Hepatocyte (in vitro differentiated cells): Measurements from ENCODE around the gene ARRB1. TPM values are rescaled to one million over a fixed set of nuclear protein-coding genes. Genes with fewer than 3 reads are reported as not detected.

Experiments used
- DNase-seq: peaks from one replicate; pipeline ENCODE4 v3.0.0-alpha.2; 2016; ENCODE audit warnings: low spot score
- H2AFZ ChIP-seq: fragments of 200-600 bp; sonication (generic); 2 replicates; pipeline ENCODE4 v1.6.0; 2016; ENCODE audit warnings: antibody characterized with exemption, mild to moderate bottlenecking
- H3K27ac ChIP-seq: fragments of 200-600 bp; sonication (generic); 2 replicates; pipeline ENCODE4 v1.5.1; 2016; ENCODE audit warnings: mild to moderate bottlenecking
- H3K27me3 ChIP-seq: fragments of 200-600 bp; sonication (generic); 2 replicates; pipeline ENCODE4 v1.6.1; 2016
- H3K36me3 ChIP-seq: fragments of 200-600 bp; sonication (generic); replicated peaks from 2 replicates; pipeline ENCODE4 v1.5.1; 2016; ENCODE audit warnings: low read depth; ENCODE audit not compliant: insufficient read depth
- H3K4me1 ChIP-seq: fragments of 200-600 bp; sonication (generic); 2 replicates; pipeline ENCODE4 v1.5.1; 2016; ENCODE audit warnings: mild to moderate bottlenecking, moderate library complexity; ENCODE audit not compliant: insufficient read depth
- H3K4me2 ChIP-seq: fragments of 200-600 bp; sonication (generic); 2 replicates; pipeline ENCODE4 v1.6.0; 2016
- H3K4me3 ChIP-seq: fragments of 200-600 bp; sonication (generic); 2 replicates; pipeline ENCODE4 v1.5.1; 2016; ENCODE audit warnings: mild to moderate bottlenecking
- H3K79me2 ChIP-seq: fragments of 200-600 bp; sonication (generic); 2 replicates; pipeline ENCODE4 v1.6.0; 2017; ENCODE audit warnings: mild to moderate bottlenecking
- H3K9me2 ChIP-seq: fragments of 200-600 bp; sonication (generic); replicated peaks from 2 replicates; pipeline ENCODE4 v1.6.0; 2017; ENCODE audit warnings: mild to moderate bottlenecking; ENCODE audit not compliant: insufficient read depth
- H3K9me3 ChIP-seq: fragments of 200-600 bp; sonication (generic); 2 replicates; pipeline ENCODE4 v1.5.1; 2016; ENCODE audit warnings: low read depth, mild to moderate bottlenecking
- H4K20me1 ChIP-seq: fragments of 200-600 bp; sonication (generic); 2 replicates; pipeline ENCODE4 v1.6.0; 2016; ENCODE audit warnings: mild to moderate bottlenecking; ENCODE audit not compliant: insufficient read depth, poor library complexity, severe bottlenecking
- EZH2 ChIP-seq: fragments of 200-600 bp; sonication (generic); IDR thresholded peaks from 2 replicates; pipeline ENCODE4 v1.6.1; 2016; ENCODE audit warnings: antibody characterized with exemption, mild to moderate bottlenecking, borderline replicate concordance
- EZH2phosphoT487 ChIP-seq: fragments of 200-600 bp; sonication (generic); IDR thresholded peaks from one replicate; pipeline ENCODE4 v1.6.1; 2018; ENCODE audit warnings: antibody characterized with exemption, mild to moderate bottlenecking, low read depth, moderate library complexity; ENCODE audit not compliant: unreplicated experiment, severe bottlenecking
- WGBS: methylation state at CpG from one replicate; pipeline ENCODE4 v1.1.6; 2016; ENCODE audit warnings: low lambda C conversion rate; ENCODE audit errors: missing lambda C conversion rate; 5-methylcytosine and 5-hydroxymethylcytosine counted together
- polyA plus RNA-seq: library from polyadenylated mRNA; unstranded; fragments of >200 nt; fragmentation: Nextera tagmentation; extraction: Ambion mirVana; gene quantifications from 2 replicates; pipeline ENCODE4 v1.2.1, GENCODE V29; 2016
- total RNA-seq: library from RNA; depleted of rRNA; stranded (reverse); fragments of >200 nt; gene quantifications from 2 replicates; pipeline ENCODE4 v1.2.3, GENCODE V29; 2014
- TF ChIP-seq, protein P1 (sequence below): fragments of 200-600 bp; sonication (generic); IDR thresholded peaks from 2 replicates; pipeline ENCODE4 v1.5.1; 2016; ENCODE audit warnings: antibody characterized with exemption, mild to moderate bottlenecking; ENCODE audit not compliant: poor library complexity

The ARRB1 gene
- total and polyA plus RNA-seq, 2 experiments from 2014 or later = 16.2 to 83.2 TPM

DNA sequence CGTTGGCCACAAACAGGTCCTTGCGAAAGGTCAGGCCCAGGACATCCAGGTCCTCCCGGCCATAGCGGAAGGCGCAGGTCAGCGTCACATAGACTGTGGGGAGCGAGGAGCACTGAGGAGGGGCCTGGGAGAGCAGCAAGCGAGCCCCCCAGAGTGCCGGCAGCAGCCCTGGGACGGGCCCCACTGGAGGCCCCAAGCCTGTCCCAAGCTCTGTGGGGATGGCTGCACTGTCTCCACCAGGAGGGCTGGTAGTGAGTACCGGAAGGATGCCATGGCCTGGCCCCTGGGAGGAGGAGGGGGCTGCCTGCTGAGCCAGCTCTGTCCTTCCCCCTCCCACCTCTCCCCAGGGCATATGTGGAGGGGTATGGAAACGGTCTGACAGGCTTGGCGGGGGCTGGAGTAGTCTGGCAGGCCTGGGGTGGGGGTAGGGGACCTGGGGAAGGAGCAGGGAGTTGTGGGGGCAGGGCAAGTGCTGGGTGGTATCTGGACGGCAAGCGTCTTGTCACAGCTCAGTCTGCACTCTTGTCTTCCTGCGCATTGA, 68.0 kb downstream of the ARRB1 start:
- DNase-seq = no peak
- no peak overlapping the region for H2AFZ ChIP-seq
- H3K9me3 ChIP-seq = no peaks in the 10 kb centered on the region
- H3K36me3 ChIP-seq = no peaks in the 10 kb centered on the region
- TF ChIP-seq, protein P1, sequence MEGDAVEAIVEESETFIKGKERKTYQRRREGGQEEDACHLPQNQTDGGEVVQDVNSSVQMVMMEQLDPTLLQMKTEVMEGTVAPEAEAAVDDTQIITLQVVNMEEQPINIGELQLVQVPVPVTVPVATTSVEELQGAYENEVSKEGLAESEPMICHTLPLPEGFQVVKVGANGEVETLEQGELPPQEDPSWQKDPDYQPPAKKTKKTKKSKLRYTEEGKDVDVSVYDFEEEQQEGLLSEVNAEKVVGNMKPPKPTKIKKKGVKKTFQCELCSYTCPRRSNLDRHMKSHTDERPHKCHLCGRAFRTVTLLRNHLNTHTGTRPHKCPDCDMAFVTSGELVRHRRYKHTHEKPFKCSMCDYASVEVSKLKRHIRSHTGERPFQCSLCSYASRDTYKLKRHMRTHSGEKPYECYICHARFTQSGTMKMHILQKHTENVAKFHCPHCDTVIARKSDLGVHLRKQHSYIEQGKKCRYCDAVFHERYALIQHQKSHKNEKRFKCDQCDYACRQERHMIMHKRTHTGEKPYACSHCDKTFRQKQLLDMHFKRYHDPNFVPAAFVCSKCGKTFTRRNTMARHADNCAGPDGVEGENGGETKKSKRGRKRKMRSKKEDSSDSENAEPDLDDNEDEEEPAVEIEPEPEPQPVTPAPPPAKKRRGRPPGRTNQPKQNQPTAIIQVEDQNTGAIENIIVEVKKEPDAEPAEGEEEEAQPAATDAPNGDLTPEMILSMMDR = no peak
- H3K79me2 ChIP-seq = no peaks in the 10 kb centered on the region
- no peaks in the 10 kb centered on the region for H4K20me1 ChIP-seq
- H3K4me2 ChIP-seq = no peak overlapping the region
- H3K4me3 ChIP-seq = no peak overlapping the region
- H3K27me3 ChIP-seq = no peaks in the 10 kb centered on the region
- 82% methylated on average over 15 of the region's 16 CpGs for WGBS
- no peak overlapping the region for H3K27ac ChIP-seq
- no peaks in the 10 kb centered on the region for H3K9me2 ChIP-seq
- H3K4me1 ChIP-seq = no peaks in the 10 kb centered on the region

DNA sequence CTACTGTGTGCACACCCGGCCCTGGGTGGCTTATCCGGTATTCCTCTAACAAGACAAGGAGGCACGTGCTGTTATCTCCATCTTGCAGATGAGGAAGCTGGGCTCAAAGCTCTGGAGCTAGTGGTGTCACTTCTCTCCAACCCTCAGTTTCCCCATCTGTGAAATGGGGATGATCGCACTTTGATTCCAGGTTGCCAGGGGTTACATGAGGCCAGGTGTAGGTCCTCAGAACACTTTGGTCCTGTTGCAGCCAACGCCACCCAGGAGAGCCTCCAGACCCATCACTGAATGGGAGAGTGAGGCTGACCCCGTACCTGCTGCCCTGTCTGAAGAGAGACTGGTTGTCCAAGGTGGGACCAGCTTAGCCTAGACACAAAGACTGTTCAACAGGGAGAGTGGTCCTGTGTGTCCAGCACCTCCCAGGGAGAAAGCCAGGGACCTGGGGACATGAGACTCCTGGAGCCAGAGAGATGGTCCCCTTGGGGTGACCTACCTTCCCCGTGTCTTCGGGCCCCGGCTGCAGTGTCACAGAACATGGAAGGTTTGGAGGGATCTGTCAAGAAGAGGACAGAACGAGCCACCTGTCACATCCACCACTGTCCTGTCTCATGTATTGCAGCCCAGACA, 69.9 kb downstream of the ARRB1 start:
- no peak overlapping the region for H2AFZ ChIP-seq
- no peaks in the 10 kb centered on the region for H3K27me3 ChIP-seq
- no peak overlapping the region for H3K4me3 ChIP-seq
- no peak overlapping the region for H3K4me2 ChIP-seq
- no peaks in the 10 kb centered on the region for H3K36me3 ChIP-seq
- DNase-seq = no peak
- H3K4me1 ChIP-seq = no peaks in the 10 kb centered on the region
- H3K9me2 ChIP-seq = no peaks in the 10 kb centered on the region
- WGBS = 91% methylated on average over 10 of the region's 10 CpGs
- peak overlapping the region; percentile 51 for H3K27ac ChIP-seq
- no peaks in the 10 kb centered on the region for H3K9me3 ChIP-seq
- no peaks in the 10 kb centered on the region for H4K20me1 ChIP-seq
- no peaks in the 10 kb centered on the region for H3K79me2 ChIP-seq
- no peak for TF ChIP-seq EZH2phosphoT487
- no peak for TF ChIP-seq EZH2
- TF ChIP-seq, protein P1 = no peak

DNA sequence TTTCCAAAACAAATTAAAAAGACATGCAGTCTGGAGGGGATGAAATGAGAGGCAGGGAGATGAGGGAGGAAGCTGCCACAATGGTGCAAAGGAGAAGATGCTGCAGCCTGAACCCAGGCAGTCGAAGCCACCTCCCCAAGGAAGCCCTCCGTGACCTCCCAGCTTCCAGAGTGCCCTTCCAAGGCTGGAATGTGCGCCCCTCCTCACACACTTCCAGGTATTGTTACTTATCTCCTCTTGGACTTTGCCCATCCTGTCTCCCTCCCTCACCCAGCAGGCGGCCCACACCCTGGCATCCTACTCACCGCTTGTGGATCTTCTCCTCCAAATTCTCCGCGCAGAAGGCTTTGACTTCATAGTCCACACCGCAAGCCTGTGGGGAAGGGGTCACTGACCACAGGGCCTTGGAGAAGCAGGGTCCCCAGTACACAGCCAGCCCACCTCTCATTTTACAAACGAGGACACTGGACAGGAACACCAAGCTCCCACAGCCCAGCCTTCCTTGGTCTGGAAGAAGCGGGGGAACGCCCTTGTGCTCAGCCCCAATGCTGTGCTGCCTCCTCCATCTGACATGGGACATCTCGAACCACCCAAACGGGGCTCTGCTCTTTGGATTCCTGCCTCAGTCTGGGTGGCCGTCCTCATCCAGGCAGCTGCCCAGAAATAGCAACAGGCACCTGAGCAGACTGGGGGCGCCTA, 70.5 kb downstream of the ARRB1 start:
- no peaks in the 10 kb centered on the region for H3K79me2 ChIP-seq
- H3K9me2 ChIP-seq = no peaks in the 10 kb centered on the region
- no peak overlapping the region for H2AFZ ChIP-seq
- H3K27ac ChIP-seq = peak overlapping the region; percentile 56
- no peaks in the 10 kb centered on the region for H3K36me3 ChIP-seq
- H4K20me1 ChIP-seq = no peaks in the 10 kb centered on the region
- H3K4me2 ChIP-seq = no peak overlapping the region
- WGBS = 75% methylated on average over 15 of the region's 15 CpGs
- no peak for DNase-seq
- H3K27me3 ChIP-seq = no peaks in the 10 kb centered on the region
- H3K9me3 ChIP-seq = no peaks in the 10 kb centered on the region
- no peak overlapping the region for H3K4me3 ChIP-seq
- H3K4me1 ChIP-seq = no peaks in the 10 kb centered on the region
- TF ChIP-seq, protein P1 = no peak
- TF ChIP-seq EZH2phosphoT487 = no peak
- TF ChIP-seq EZH2 = no peak
